Astrocyte (in vitro differentiated cells and primary cell): ENCODE measurements around the gene TBC1D9.

Source experiments
- CTCF ChIP-seq: IDR thresholded peaks from 2 replicates; pipeline ENCODE4 v1.5.1; 2011; ENCODE audit warnings: low read depth, mild to moderate bottlenecking, inconsistent platforms, low read length, moderate library complexity; ENCODE audit not compliant: insufficient read depth
- EZH2 ChIP-seq: IDR thresholded peaks from 2 replicates; pipeline ENCODE4 v1.6.1; 2012; ENCODE audit warnings: mild to moderate bottlenecking, low read length, inconsistent platforms; ENCODE audit not compliant: insufficient read depth

- TF ChIP-seq CTCF (no peak), EZH2 (no peak)
These were observed 23.4 kb downstream of the TBC1D9 start for GRCh38 chr4:140732780-140733179.
